ENCODE data around the gene SSBP4.
"Not testable (repeated sequence)": the region's sequence is repeated elsewhere in the genome, so short reads cannot be mapped to it uniquely, and the experiment has no call there.

Gene SSBP4

DNA sequence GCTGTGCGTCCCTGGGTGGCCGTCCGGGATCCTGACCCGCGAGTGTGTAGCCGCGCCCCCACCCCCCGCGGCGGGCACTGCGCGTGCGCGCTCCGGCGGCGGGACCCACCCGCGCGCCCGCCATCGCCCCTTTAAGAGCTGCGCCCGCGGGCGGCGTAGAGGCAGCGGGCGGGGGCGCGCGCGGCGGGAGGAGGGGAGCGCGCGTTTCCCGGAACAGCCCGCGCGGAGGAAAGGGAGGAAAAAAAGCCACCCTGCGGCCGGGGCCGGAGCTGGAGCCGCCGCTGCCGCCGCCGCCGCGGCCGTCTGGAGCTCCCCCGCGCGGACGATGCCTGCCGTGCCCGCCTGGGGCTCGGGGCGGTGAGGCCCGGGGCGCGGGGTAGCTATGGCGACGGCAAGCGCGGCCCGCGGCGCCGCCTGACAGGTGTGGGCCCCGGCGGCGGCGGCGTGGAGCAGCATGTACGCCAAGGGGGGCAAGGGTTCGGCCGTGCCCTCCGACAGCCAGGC is at the start of gene SSBP4:
Gene SSBP4 (plus strand): TSS at position 204 of the 504 bp plus-strand sequence. CDS start 251 bp downstream, at position 455.
- FAIRE-seq: no peak

DNA sequence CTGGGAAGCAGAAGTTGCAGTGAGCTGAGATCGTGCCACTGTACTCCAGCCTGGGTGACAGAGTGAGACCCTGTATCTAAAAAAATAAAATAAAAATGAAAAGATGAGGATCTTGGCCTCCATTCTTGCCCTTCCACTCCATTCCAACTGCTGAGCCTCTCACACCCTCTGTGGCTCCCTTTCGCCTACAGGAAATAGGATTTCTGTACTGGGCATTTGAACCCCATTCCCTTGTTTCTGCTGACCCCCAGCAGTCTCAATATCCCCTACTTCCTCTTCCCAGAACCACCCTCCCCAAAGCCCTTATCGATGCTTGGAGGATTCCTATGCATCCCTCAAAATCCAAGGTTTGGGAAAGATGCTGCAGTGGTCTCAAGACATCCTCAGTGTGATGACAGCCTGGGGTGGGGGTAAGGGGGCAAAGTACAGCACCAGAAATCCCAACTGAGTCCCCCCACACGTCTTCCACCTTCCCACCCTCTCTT is 45.7 kb upstream of the SSBP4 start:
- no peak for FAIRE-seq

DNA sequence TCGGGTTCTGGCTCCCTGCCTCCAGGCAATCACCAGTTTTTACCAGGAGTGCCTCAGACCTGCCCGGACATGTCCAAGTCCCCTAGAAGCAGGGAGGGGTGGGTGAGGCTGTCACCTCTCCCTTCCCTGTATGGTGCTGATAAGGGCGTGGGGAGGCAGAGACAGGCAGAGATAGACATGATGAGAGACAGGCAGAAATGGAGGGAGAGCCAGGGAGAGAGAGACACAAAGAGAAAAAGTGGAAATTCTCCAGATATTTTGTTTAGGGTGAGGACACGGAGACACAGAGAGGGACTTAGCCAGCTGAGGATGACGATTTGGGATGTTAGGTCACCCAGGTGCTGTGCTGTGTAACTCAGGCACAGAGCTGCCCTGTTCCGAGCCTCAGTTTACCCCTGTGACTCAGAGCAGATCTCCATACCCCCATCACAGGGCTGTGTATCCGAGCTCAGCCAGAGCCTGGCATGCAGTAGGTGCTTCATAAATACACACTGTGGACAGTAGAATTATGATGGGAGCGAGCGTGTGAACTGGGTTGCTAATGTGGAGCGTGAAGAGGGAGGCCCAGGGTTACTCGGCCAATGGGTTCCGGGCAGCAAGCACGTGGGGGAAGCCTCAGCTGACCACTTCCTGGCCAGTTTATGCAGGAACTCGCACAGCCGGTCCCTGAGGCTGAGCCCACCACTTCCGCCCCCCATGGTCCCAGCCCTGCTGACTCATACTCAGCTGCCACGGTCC is 45.1 kb upstream of the SSBP4 start:
- FAIRE-seq: no peak

DNA sequence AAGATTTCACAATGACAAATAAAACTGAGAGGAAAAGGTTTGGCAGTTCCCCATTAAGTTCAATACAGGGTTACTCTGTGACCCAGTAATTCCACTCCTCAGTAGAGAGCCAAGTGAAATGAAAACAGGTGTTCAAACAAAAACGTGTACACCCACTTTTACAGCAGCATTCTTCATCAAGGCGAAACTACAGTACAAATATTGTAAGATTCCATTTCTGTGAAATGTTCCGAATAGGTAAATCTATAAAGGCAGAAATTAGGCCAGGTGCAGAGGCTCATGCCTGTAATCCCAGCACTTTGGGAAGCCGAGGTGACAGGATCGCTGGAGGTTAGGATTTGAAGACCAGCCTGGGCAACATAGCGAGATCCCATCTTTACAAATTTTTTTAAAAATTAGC is 42.2 kb upstream of the SSBP4 start:
- FAIRE-seq: no peak

DNA sequence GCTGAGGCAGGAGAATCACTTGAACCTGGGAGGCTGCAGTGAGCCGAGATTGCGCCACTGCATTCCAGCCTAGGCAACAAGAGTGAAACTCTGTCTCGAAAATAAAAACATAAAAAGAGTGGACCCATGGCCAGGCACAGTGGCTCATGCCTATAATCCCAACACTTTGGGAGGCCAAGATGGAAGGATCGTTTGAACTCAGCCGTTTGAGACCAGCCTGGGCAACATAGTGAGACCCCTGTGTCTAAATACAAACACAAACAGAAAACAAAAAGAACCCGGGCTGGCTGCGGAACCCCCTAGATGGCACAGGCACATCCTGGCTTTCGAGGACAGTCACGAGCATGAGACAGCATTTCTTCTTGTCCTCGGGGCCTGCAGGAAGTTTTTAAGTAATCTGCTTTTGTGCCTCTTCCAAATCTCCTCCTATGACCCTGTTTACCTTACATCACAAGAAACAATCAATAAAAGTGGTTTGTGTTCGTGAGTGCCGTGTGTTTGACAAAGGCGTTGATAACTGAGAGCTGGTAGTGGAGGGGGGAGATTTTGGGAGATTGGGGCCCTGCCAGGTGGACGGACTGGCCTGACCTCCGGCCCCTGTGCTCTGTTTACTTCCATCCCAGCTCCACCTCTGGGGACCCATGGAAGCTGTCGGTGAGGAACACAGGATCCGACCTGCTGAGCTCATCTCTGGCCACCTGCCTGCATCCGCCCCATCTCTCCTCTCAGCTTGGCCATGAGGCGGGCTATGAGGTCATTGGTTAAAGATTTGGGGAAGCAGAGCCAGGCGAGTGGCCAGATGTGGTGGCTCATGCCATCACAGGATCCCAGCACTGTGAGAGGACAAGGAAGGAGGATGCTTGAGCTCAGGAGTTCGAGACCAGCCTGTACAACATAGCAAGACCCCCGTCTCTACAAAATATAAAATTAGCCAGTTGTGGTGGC is 39.1 kb upstream of the SSBP4 start:
- no peak for FAIRE-seq

DNA sequence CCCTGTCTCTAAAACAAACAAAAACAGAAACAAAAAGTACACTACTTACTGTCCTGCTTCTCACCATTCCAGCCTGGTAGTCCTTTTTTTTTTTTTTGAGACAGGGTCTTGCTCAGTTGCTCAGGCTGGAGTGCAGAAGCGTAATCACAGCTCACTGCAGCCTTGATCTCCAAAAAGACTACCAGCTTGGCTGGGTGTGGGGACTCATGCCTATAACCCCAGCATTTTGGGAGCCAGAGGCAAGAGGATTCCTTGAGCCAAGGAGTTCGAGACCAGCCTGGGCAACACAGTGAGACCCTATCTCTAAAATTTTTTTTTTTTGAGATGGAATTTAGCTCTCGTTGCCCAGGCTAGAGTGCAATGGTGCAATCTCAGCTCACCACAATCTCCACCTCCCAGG is 38.4 kb upstream of the SSBP4 start:
- FAIRE-seq: no peak

DNA sequence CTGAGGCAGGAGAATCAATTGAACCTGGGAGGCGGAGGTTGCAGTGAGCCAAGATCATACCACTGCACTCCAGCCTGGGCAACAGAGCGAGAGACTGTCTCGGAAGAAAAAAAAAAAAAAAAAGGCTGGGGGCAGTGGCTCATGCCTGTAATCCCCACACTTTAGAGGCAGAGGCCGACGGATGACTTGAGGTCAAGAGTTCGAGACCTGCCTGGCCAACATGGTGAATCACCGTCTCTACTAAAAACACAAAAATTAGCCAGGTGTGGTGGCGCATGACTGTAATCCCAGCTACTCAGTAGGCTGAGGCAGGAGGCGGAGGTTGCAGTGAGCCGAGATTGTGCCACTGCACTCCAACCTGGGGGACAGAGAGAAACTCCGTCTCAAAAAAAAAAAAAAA is 35.6 kb upstream of the SSBP4 start:
- FAIRE-seq: not testable (repeated sequence)

DNA sequence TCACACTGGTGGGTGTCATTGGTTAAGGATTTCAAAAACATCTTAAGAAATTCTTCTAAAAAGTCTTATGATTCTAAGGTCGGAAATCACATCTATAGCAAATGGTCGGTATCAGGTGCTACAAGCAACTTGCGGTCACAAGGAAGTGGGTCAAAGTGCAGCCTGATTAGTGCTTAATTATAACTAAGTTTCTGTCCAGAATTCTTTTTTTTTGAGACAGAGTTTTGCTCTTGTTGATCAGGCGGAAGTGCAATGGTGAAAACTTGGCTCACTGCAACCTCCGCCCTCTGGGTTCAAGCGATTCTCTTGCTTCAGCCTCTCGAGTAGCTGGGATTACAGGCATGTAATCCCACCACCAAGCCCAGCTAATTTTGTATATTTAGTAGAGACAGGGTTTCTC is 34.4 kb upstream of the SSBP4 start:
- FAIRE-seq: no peak

DNA sequence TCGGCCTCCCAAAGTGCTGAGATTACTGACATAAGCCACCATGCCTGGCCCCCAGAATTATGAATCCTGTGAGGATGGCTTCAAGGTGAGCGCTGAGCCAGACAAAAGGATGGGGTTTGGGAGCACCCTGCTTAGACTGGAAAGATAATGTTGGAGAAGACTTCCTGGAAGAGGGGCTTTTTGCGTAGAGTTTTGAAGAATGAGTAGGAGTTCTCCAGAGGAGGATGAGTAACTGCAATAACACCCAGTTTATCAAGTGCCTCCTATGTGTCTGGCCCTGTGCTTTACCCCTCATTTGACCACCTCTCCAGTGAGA is 33.9 kb upstream of the SSBP4 start:
- FAIRE-seq: no peak

DNA sequence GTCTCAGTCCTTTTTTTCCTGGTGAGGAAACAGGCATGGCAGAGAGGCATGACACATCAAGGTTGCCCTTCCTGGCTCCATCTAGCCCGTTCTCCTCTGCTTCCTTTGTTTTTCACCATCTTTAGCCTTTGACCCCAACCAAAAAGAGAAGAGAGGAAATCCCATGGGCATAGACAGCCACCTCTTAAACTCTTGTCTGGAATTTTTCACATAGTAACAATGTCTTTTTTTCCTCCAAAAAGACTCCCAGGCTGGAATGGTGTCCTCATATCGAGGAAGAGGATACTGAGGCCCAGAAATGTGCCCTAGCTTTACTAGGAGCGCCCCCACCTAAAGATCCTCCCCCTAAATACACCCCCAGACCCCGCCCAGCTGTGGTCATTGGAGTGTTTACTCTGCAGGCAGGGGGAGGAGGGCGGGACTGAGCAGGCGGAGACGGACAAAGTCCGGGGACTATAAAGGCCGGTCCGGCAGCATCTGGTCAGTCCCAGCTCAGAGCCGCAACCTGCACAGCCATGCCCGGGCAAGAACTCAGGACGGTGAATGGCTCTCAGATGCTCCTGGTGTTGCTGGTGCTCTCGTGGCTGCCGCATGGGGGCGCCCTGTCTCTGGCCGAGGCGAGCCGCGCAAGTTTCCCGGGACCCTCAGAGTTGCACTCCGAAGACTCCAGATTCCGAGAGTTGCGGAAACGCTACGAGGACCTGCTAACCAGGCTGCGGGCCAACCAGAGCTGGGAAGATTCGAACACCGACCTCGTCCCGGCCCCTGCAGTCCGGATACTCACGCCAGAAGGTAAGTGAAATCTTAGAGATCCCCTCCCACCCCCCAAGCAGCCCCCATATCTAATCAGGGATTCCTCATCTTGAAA is 33.3 kb upstream of the SSBP4 start, which contains the start of gene GDF15:
Gene GDF15 (plus strand): TSS at position 484 of the 868 bp plus-strand sequence. CDS start 32 bp downstream, at position 516.
- FAIRE-seq: no peak

DNA sequence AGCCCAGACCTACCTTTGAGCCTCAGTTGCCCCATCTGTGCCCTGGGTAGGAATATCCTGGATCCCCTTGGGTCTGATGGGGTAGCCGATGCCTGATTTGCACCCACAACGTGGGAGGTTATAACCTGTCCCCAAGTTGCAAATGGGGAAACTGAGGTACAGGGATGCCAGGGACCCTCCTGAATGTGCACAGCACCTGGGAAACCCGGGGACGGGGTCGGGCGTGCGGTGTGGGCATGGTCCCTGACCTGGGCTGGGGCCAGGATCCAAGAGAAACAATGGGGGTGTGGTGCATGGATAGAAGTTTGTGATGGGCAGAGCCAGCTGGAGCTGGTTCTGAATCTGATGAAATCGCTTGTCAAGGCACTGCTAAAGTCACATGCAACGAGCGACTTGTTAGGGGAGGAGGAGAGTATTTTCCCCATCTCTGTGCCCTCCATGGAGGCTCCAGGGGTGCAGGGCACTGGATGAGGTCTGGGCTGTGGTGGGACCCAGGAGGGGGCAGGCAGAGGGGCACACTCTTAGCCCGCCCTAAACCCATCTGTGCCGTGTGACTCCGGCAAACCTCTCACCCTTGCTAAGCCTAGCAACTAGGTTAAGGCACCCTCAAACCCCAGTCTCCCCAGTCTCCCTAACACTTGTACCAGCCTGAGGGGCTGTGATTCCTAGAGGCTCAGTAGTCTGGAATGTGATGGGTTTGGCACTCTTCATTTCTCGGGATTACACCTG is 32.5 kb upstream of the SSBP4 start:
- no peak for FAIRE-seq

DNA sequence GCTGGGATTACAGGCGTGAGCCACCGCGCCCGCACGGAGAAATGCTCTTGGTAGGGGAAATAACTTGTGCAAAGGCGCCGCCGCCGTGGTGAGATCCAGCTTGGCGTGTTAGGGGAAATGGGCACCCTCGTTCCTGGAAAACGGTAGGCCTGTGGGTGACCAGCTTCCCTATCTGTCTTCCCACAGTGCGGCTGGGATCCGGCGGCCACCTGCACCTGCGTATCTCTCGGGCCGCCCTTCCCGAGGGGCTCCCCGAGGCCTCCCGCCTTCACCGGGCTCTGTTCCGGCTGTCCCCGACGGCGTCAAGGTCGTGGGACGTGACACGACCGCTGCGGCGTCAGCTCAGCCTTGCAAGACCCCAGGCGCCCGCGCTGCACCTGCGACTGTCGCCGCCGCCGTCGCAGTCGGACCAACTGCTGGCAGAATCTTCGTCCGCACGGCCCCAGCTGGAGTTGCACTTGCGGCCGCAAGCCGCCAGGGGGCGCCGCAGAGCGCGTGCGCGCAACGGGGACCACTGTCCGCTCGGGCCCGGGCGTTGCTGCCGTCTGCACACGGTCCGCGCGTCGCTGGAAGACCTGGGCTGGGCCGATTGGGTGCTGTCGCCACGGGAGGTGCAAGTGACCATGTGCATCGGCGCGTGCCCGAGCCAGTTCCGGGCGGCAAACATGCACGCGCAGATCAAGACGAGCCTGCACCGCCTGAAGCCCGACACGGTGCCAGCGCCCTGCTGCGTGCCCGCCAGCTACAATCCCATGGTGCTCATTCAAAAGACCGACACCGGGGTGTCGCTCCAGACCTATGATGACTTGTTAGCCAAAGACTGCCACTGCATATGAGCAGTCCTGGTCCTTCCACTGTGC is 30.9 kb upstream of the SSBP4 start:
- no peak for FAIRE-seq

DNA sequence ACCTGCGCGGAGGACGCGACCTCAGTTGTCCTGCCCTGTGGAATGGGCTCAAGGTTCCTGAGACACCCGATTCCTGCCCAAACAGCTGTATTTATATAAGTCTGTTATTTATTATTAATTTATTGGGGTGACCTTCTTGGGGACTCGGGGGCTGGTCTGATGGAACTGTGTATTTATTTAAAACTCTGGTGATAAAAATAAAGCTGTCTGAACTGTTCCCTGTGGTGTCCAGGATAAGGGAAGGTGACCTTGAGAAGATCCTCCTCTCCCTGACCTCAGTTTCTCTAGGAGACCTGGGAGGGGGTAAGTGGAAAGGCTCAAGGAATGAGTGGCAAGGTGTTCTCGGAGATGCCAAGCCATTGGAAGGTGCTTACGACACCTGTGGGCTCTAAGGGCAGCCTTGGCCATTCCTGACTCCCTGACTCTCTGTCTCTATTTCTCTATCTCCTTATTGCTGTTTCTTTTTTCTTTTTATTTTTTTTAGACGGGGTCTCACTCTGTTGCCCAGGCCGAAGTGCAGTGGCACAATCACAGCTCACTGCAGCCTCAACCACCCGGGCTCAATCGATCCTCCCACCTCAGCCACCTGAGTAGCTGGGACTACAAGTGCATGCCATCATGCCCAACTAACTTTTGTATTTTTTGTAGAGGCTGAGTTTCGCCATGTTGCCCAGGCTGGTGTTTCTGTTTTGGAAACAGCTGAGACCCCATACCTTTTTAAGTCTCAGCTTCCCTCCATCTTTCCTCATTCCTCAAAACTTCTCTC is 30.1 kb upstream of the SSBP4 start:
- FAIRE-seq: no peak

DNA sequence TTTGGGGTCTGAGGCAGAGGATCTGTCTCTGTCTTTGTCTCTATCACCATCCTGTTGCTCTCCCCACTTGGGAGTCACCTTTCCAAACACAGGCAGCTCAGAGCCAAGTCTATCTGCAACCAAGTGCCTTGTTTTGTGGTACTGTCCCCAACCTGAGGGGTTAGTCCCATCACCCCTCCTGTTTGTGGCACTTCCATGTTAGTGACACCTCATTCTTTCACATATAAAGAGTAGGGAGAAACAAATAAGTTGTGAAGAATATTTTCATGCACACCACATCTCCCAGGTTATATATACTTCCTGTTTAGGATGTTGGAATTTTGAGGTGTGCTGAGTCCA is 29.5 kb upstream of the SSBP4 start:
- FAIRE-seq: no peak

DNA sequence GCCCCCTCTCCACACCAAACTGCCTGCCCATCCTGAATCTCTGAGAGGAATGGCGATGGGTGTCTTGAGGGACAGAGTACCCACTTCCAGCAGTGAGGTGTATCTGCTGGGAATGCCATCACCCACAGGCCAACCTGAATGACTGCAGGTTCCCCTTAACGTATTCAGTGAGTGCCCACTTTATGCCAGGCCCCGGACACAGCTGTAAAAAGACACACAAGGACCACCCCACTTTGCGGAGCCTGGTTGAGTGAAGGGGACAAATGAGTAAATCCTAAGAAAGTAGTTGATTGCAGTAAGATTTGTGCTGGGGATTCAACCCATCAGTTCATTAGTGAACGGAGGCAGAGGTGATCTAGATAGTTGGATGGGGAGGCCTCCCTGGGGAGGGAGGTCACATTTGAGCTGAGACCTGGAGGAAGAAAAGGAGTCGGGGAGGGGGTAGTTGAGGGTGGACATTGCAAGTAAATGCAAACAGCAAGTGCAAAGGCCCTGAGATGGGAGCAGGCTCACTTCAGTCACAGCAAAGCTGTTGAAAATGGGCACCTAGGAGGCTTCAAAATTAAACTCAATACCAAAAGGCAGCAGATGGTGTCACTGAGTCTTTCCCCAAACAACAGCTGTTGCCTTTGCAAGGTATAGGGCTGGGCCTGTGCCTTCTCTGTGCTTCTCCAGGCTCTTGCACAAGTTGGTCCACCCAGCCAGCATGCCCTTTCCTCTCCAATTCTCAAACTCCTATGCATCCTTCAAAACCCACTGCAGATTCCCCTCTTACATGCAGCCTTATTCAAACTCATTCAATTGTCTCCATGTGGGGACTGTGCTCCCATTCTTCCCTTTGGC is 28.9 kb upstream of the SSBP4 start:
- no peak for FAIRE-seq

DNA sequence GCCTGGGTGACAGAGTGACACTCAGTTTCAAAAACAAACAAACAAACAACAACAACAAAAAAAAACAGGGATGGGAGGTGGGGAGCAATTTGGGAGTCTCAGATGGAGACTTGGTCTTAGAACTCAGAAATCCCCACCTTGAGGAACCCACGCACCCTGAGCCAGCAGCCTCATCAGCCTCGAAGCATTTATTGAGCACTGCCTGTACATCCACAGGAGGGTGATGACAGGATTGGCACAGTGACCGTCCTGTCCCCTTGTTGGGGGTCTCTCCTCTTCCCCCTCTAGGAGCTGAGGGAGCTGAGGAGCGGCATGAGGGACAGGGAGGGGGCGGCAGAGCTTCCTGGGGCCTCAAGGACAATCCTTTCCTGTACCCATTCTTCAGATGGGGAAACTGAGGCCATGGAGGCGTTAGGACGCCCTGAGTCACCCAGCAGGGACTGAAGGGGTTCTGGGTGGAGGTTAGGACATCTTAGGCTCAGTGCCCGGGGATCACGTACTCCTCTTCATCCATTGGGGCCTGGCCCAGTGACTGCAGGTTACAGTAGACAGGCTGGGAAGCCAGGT is 27.6 kb upstream of the SSBP4 start:
- FAIRE-seq: no peak

DNA sequence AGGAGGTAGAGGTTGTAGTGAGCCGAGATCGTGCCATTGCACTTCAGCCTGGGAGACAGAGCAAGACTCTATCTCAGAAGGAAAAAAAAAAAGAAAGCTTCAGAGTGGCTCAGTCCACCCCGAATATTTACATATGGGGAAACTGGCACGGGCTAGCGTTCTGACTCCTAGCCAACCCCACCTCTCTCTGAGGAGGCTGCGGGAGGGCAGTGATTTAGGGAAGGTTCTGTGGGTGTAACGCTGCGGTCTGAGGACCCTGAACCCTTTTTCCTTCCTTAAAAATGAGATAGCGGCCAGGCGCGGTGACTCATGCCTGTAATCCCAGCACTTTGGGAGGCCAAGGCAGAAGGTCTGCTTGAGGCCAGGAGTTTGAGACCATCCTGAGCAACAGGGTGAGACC is 26.8 kb upstream of the SSBP4 start:
- no peak for FAIRE-seq

DNA sequence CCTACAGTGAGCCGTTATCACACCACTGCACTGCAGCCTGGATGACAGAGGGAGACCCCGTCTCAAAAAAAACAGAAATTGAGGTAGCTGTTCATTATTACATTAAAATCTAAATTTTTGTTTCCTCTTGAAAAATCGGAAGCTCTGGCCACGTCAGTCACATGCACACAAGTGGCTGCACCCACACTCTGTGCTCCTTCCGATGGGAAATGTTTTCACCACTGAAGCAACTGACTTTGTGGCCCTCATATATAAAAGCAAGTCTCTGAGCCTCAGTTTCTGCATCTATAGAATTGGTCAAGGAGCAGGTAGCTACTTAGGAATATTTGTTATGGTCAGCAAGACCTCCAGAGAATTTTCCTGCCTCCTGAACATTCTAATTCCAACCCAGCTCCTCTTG is 26.3 kb upstream of the SSBP4 start:
- FAIRE-seq: no peak

DNA sequence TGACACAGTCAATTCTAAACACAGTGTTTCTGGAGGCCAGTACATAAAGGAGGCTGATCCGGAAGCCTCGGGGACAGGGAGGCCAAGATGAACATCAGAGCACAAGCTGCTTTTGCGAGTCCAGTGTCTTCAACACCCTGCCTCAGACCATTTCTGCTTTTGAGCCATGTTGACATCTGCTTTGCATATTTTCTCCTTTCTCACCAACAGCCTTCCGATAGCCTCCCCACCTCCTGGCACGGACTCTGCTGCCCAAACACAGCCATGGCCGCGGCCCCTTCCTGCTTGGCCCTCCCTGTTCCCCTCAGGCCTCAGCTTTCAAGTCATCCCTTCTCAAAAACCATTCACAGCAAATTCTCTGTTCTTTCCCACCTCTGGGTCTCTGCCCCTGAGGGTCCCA is 25.4 kb upstream of the SSBP4 start:
- no peak for FAIRE-seq

Measured in A204.1 (cell line).